ENCODE results near the gene RNF13.

Gene RNF13, protein sequence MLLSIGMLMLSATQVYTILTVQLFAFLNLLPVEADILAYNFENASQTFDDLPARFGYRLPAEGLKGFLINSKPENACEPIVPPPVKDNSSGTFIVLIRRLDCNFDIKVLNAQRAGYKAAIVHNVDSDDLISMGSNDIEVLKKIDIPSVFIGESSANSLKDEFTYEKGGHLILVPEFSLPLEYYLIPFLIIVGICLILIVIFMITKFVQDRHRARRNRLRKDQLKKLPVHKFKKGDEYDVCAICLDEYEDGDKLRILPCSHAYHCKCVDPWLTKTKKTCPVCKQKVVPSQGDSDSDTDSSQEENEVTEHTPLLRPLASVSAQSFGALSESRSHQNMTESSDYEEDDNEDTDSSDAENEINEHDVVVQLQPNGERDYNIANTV

DNA sequence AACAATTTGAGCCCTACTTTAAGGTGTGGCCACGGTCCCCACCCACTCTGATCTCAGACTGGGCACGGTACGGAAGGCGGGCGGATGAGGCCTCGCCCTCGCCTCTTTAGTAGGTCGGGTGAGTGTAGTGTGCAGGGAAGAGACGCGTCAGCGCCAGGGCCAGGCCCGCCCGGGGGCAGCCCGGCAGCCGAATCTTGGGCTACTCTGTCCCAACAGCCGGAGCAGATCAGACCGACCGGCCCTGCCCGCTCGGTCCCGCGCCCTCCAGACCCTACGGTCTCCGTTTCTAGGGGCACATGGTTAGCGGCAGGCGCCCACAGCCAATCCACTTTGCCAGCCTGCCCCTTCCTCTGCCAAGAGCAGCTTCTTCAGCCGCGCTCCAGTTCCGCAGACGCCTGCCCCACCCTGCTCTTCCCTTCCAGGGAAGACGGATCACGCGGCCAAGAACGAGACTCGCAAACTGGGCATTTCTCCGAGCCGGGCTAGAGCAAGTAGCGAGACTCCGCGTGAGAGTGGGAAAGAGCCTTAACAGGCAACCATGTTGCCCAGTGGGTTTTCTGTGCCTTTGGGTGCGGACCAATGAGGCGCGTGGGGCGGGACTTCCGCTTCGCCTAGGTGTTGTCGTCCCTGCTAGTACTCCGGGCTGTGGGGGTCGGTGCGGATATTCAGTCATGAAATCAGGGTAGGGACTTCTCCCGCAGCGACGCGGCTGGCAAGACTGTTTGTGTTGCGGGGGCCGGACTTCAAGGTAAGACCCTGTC is at the start of gene RNF13:
Gene RNF13 (plus strand): TSS at position 610 of the 761 bp plus-strand sequence. CDS start 32,812 bp downstream, outside the sequence.
- Mint-ChIP-seq H3K27ac (peak within 1 kb of the TSS; percentile 99), H3K27me3 (peaks cover 4% of the 10 kb centered on the region), H3K4me3 (peak within 1 kb of the TSS; percentile 92), H3K9me3 (no peaks in the 10 kb centered on the region), H3K4me1 (peaks cover 50% of the 10 kb centered on the region), H3K36me3 (ENCODE audit: low read depth) (peaks cover 4% of the 10 kb centered on the region)
- ATAC-seq (peak; percentile 96), DNase-seq (peak; percentile 92)

- no peaks in the 10 kb centered on the region for H3K9me3 Mint-ChIP-seq
- no peak for DNase-seq
- no peaks in the 10 kb centered on the region for H3K36me3 Mint-ChIP-seq (ENCODE audit: low read depth)
- H3K27ac Mint-ChIP-seq, result no peak overlapping the region
- peaks cover 38% of the 10 kb centered on the region for H3K27me3 Mint-ChIP-seq
- no peak overlapping the region for H3K4me3 Mint-ChIP-seq
- ATAC-seq, result no peak
- H3K4me1 Mint-ChIP-seq, result no peaks in the 10 kb centered on the region
Measured at GRCh38 chr3:149763565-149764195, 49.3 kb upstream of the RNF13 start.

GRCh38 chr3:149764302-149764701 is 48.7 kb upstream of the RNF13 start:
- ATAC-seq (no peak), DNase-seq (no peak)
- H3K9me3 Mint-ChIP-seq, result no peaks in the 10 kb centered on the region
- no peaks in the 10 kb centered on the region for H3K36me3 Mint-ChIP-seq (ENCODE audit: low read depth)
- no peaks in the 10 kb centered on the region for H3K4me1 Mint-ChIP-seq
- no peak overlapping the region for H3K27ac Mint-ChIP-seq
- peaks cover 40% of the 10 kb centered on the region for H3K27me3 Mint-ChIP-seq
- no peak overlapping the region for H3K4me3 Mint-ChIP-seq

- DNase-seq (no peak), ATAC-seq (no peak)
- H3K9me3 Mint-ChIP-seq, result no peaks in the 10 kb centered on the region
- H3K4me3 Mint-ChIP-seq, result no peak overlapping the region
- H3K27ac Mint-ChIP-seq, result no peak overlapping the region
- H3K4me1 Mint-ChIP-seq, result no peaks in the 10 kb centered on the region
- H3K27me3 Mint-ChIP-seq, result peaks cover 35% of the 10 kb centered on the region
- no peaks in the 10 kb centered on the region for H3K36me3 Mint-ChIP-seq (ENCODE audit: low read depth)
Measured at GRCh38 chr3:149765762-149766334, 47.2 kb upstream of the RNF13 start.

DNA sequence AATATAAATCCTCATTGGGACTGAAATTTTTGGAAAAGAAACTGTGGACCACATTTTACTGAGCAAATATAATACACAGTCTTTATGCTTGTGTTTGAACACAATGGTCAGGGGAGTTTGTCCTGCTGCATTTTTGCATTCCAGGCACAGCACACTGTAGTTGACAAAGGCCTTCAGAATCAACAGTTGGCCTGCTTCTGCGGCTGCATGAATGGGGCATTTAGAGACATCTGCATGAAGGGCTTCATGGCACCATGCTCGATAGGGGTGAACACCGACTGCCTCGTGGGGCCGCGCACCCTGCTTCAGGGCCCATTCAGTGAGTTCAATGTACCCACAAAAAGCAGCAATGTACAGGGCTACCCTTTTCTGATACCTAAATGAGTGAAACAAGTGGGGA is 45.3 kb upstream of the RNF13 start:
- H3K4me1 Mint-ChIP-seq, result no peaks in the 10 kb centered on the region
- H3K36me3 Mint-ChIP-seq (ENCODE audit: low read depth), result no peaks in the 10 kb centered on the region
- H3K27ac Mint-ChIP-seq, result no peak overlapping the region
- H3K27me3 Mint-ChIP-seq, result peaks cover 36% of the 10 kb centered on the region
- DNase-seq (no peak), ATAC-seq (no peak)
- H3K4me3 Mint-ChIP-seq, result no peak overlapping the region
- H3K9me3 Mint-ChIP-seq, result no peaks in the 10 kb centered on the region

GRCh38 chr3:149768704-149769103 is 44.3 kb upstream of the RNF13 start:
- Mint-ChIP-seq H3K4me1 (no peaks in the 10 kb centered on the region), H3K36me3 (ENCODE audit: low read depth) (no peaks in the 10 kb centered on the region), H3K27ac (no peak overlapping the region), H3K9me3 (no peaks in the 10 kb centered on the region), H3K27me3 (peaks cover 36% of the 10 kb centered on the region), H3K4me3 (no peak overlapping the region)
- ATAC-seq (no peak), DNase-seq (no peak)

GRCh38 chr3:149770246-149770645 is 42.8 kb upstream of the RNF13 start:
- DNase-seq, result no peak
- Mint-ChIP-seq H3K27ac (no peak overlapping the region), H3K4me1 (no peaks in the 10 kb centered on the region), H3K9me3 (no peaks in the 10 kb centered on the region), H3K4me3 (no peak overlapping the region), H3K36me3 (ENCODE audit: low read depth) (no peaks in the 10 kb centered on the region), H3K27me3 (peaks cover 30% of the 10 kb centered on the region)
- ATAC-seq, result no peak

- Mint-ChIP-seq H3K27ac (no peak overlapping the region), H3K27me3 (peaks cover 16% of the 10 kb centered on the region), H3K4me1 (no peaks in the 10 kb centered on the region), H3K4me3 (no peak overlapping the region), H3K9me3 (no peaks in the 10 kb centered on the region), H3K36me3 (ENCODE audit: low read depth) (no peaks in the 10 kb centered on the region)
- DNase-seq (peak; percentile 49), ATAC-seq (no peak)
Measured at GRCh38 chr3:149771652-149772271, 41.3 kb upstream of the RNF13 start.

- H3K9me3 Mint-ChIP-seq, result no peaks in the 10 kb centered on the region
- DNase-seq (no peak), ATAC-seq (no peak)
- peaks cover 11% of the 10 kb centered on the region for H3K27me3 Mint-ChIP-seq
- H3K36me3 Mint-ChIP-seq (ENCODE audit: low read depth), result no peaks in the 10 kb centered on the region
- no peaks in the 10 kb centered on the region for H3K4me1 Mint-ChIP-seq
- H3K27ac Mint-ChIP-seq, result no peak overlapping the region
- H3K4me3 Mint-ChIP-seq, result no peak overlapping the region
Measured at GRCh38 chr3:149772861-149773260, 40.2 kb upstream of the RNF13 start.

GRCh38 chr3:149776170-149776569 is 36.8 kb upstream of the RNF13 start:
- Mint-ChIP-seq H3K4me3 (no peak overlapping the region), H3K27me3 (peaks cover 7% of the 10 kb centered on the region), H3K4me1 (peaks cover 4% of the 10 kb centered on the region), H3K9me3 (no peaks in the 10 kb centered on the region), H3K36me3 (ENCODE audit: low read depth) (no peaks in the 10 kb centered on the region), H3K27ac (no peak overlapping the region)
- ATAC-seq (no peak), DNase-seq (no peak)

DNA sequence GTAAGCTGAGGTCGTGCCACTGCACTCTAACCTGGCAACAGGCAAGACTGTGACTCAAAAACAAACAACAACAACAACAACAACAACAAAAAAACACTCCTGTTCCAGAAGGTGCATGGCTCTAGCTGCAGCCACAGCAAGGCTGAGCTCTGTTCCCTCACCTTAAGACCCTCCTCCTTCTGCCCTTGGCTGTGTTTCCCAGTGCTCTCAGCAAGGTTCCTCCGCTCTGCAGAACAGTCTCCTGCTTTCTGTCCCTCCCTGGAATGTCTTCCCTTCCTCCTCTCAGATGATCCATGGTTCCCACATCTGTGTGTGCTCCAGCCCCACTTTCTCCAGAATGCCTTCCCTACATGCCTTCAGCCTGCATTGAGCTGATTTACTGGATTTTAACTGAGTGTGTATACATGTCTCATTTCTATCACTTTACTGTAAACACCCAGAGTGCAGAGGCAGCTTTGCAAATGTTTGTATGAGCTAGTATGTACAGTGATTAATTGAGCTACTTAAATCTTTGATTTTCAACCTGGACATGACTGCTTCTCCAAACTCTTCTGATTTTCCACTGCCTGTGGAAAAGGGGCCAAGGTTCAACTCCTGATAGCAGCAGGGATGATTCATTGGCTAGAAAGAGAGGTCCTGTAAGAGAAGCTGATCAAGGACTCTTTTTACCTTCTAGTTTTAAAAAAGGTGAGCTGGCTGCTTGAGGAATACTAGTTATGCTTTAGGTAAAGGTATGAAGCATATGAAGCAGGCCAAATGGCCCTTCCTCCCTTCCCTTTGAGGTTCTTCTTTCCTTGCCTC is 35.4 kb upstream of the RNF13 start:
- no peak overlapping the region for H3K4me3 Mint-ChIP-seq
- H3K27ac Mint-ChIP-seq, result no peak overlapping the region
- ATAC-seq, result no peak
- no peak for DNase-seq
- H3K9me3 Mint-ChIP-seq, result no peaks in the 10 kb centered on the region
- H3K4me1 Mint-ChIP-seq, result peaks cover 9% of the 10 kb centered on the region
- no peaks in the 10 kb centered on the region for H3K36me3 Mint-ChIP-seq (ENCODE audit: low read depth)
- H3K27me3 Mint-ChIP-seq, result peaks cover 3% of the 10 kb centered on the region

DNA sequence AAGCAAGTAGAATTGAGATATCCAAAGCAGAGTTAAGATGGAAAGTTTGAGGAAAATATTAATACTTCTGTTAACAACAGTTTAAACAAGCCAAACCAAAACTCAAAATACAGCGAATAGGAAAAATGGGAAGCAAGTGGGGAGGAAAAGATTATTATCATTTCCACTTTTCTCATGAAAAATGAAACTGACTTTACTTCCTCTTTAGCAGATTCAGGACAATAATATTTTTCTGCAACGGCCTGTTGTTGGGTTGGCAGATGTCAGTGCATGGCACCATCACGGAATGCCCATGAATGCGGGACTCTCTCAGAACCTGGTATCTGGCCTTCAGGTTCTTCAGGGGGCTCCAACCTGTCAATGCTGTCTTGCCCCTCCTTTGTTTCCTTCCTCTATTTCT is 31.8 kb upstream of the RNF13 start:
- peaks cover 11% of the 10 kb centered on the region for H3K4me1 Mint-ChIP-seq
- H3K4me3 Mint-ChIP-seq, result no peak overlapping the region
- DNase-seq (no peak), ATAC-seq (no peak)
- H3K9me3 Mint-ChIP-seq, result no peaks in the 10 kb centered on the region
- no peaks in the 10 kb centered on the region for H3K36me3 Mint-ChIP-seq (ENCODE audit: low read depth)
- H3K27ac Mint-ChIP-seq, result peak overlapping the region; percentile 44
- H3K27me3 Mint-ChIP-seq, result peaks cover 2% of the 10 kb centered on the region

DNA sequence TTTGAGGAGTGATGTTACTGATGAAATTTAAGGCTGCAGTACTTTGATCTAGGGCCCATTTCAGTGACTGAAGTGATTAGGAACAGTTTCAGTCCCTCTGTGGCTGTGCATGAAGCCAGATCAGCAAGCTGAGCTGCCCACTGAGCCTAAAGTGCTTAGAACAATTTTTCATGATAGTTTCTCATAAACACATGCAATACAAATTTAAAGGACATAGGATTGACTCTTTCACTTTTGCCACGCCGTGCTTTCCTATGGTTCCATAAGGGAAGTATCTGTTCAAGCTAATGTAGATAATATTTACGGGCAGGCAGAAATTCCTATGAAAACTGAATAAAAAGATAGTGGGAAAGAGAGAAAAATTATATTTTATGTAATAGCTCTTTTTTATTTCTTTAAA is 31.3 kb upstream of the RNF13 start:
- DNase-seq (no peak), ATAC-seq (no peak)
- peaks cover 2% of the 10 kb centered on the region for H3K27me3 Mint-ChIP-seq
- no peak overlapping the region for H3K4me3 Mint-ChIP-seq
- peaks cover 11% of the 10 kb centered on the region for H3K4me1 Mint-ChIP-seq
- no peaks in the 10 kb centered on the region for H3K36me3 Mint-ChIP-seq (ENCODE audit: low read depth)
- H3K9me3 Mint-ChIP-seq, result no peaks in the 10 kb centered on the region
- no peak overlapping the region for H3K27ac Mint-ChIP-seq

DNA sequence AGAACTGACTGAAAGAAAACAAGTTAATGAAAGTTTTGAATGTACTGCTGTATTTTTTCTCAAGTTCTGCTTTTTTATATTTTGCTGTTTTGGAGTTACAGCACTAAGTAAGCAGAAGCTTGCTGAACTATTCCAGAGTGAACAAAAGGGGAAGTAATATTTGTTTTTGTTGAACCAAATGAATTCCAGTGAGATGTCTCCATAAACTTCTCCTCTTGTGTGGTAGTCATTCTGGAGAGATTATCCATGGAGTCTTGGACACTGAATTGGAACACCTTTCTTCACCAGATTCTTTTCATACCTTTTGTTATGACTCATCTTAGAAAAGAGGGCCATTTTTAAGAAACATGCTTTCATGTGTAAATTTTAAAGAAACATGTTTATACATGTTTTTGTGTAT is 29.4 kb upstream of the RNF13 start:
- Mint-ChIP-seq H3K9me3 (no peaks in the 10 kb centered on the region), H3K36me3 (ENCODE audit: low read depth) (no peaks in the 10 kb centered on the region), H3K4me3 (no peak overlapping the region), H3K4me1 (peaks cover 11% of the 10 kb centered on the region), H3K27me3 (peaks cover 2% of the 10 kb centered on the region), H3K27ac (no peak overlapping the region)
- no peak for DNase-seq
- ATAC-seq, result no peak

Data from activated naive CD8-positive, alpha-beta T cell treated with anti-CD3 and anti-CD28 coated beads, Interleukin-2, amount 50 U/mL, for 24 hours (primary cell).